Thyroid gland (tissue), 4 donors: ENCODE data around the gene SYP. TPM values are rescaled to one million over a fixed set of nuclear protein-coding genes. Genes with fewer than 3 reads are reported as not detected.
A peak's percentile ranks its signal among the peaks of the same experiment; 100 is the strongest.

ENCODE experiments used
- DNase-seq, 2 donors: peaks; one replicate each; pipeline ENCODE4 v3.0.0-alpha.2; 2019
- H3K27ac ChIP-seq, 3 donors: fragments of 200-600 bp; sonication (generic); 1 replicate in 2 of 3; 2 replicates in 1 of 3; pipeline ENCODE4 v1.5.1; 2016 to 2019; ENCODE audit warnings: mild to moderate bottlenecking in 1 of 3, moderate library complexity in 1 of 3
- H3K27me3 ChIP-seq: fragments of 200-600 bp; sonication (generic); one replicate; pipeline ENCODE4 v1.5.1; 2019
- H3K36me3 ChIP-seq, 2 donors: fragments of 200-600 bp; sonication (generic); one replicate each; pipeline ENCODE4 v1.5.1; 2016 to 2019
- H3K4me1 ChIP-seq, 2 donors: fragments of 200-600 bp; sonication (generic); one replicate each; pipeline ENCODE4 v1.5.1; 2017 to 2019
- H3K4me3 ChIP-seq, 3 donors: fragments of 200-600 bp; sonication (generic); replicated peaks in 1 of 3; 1 replicate in 2 of 3; 2 replicates in 1 of 3; pipeline ENCODE4 v1.5.1; 2016; ENCODE audit warnings: mild to moderate bottlenecking in 1 of 3
- H3K9me3 ChIP-seq: fragments of 200-600 bp; sonication (generic); one replicate; pipeline ENCODE4 v1.5.1; 2017
- POLR2A ChIP-seq, 2 donors: fragments of 450-650 bp; IDR thresholded peaks; one replicate each; pipeline ENCODE4 v1.6.1; 2017; ENCODE audit warnings: antibody characterized with exemption in 2 of 2, mild to moderate bottlenecking in 2 of 2, moderate library complexity in 1 of 2
- WGBS, 2 donors: methylation state at CpG; one replicate each; pipeline ENCODE4 v1.1.5; 2017; 5-methylcytosine and 5-hydroxymethylcytosine counted together
- intact Hi-C: fragments of 100-400 bp; cut with DNase I; formaldehyde crosslinking; loops from one replicate; pipeline ENCODE4 v1.15.1; 2023
- total RNA-seq, 4 donors: library from RNA; depleted of rRNA; stranded (reverse); fragments of >200 nt; gene quantifications; one replicate each; pipeline ENCODE4 v1.2.3, GENCODE V29; 2016
- TF ChIP-seq, protein P1 (sequence below), 6 experiments: fragments of 200-600 bp in 3 of 6; fragments of 450-650 bp in 3 of 6; sonication (generic) in 3 of 6; IDR thresholded peaks; one replicate each; pipeline ENCODE4 v1.5.1; 2016 to 2019; ENCODE audit warnings: antibody characterized with exemption in 6 of 6, mild to moderate bottlenecking in 2 of 6, inconsistent platforms in 1 of 6, moderate library complexity in 1 of 6

Gene SYP
- total RNA-seq, 4 donors from 2014 or later, result 1.9 to 4.8 (median 2.7) TPM

DNA sequence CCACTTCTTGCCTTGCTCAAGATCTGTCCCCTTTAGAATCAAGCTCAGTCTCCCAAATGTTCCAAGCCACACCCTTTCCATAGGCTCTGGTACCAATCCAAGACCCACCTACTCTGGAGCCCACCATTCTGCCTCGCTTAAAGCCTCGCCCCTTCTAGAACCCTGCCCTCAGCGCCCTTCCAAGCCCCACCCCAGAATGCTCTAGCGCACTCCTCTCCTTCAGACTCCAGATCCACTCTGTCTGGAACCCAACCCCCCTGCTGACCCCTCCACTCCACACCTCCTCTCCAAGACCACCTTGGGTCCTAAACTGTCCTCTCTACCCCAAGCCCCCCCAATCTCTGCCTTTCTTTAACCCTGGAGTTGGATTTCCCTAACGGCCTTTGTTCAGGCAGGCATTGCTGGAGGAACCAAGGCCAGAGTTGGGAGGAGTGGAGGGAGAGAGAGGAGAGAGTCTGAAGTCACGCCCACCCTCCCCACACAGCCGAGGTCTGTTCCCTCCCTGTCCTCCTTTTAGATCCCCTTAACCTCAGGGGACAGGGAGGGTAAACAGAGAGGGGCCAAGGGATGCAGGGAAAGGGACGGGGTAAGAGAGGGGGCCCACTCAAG lies 11.4 kb downstream of the SYP start:
- peaks cover 0 to 5% of the 10 kb centered on the region in 2 donors for H3K4me1 ChIP-seq
- intact Hi-C loops, result no loop called here
- H3K4me3 ChIP-seq, result no peak overlapping the region
- H3K9me3 ChIP-seq, result no peaks in the 10 kb centered on the region
- H3K27ac ChIP-seq, result no peak overlapping the region
- TF ChIP-seq, protein P1, sequence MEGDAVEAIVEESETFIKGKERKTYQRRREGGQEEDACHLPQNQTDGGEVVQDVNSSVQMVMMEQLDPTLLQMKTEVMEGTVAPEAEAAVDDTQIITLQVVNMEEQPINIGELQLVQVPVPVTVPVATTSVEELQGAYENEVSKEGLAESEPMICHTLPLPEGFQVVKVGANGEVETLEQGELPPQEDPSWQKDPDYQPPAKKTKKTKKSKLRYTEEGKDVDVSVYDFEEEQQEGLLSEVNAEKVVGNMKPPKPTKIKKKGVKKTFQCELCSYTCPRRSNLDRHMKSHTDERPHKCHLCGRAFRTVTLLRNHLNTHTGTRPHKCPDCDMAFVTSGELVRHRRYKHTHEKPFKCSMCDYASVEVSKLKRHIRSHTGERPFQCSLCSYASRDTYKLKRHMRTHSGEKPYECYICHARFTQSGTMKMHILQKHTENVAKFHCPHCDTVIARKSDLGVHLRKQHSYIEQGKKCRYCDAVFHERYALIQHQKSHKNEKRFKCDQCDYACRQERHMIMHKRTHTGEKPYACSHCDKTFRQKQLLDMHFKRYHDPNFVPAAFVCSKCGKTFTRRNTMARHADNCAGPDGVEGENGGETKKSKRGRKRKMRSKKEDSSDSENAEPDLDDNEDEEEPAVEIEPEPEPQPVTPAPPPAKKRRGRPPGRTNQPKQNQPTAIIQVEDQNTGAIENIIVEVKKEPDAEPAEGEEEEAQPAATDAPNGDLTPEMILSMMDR (IDR thresholded peaks at IDR 0.05), result no peak
- no peak for TF ChIP-seq POLR2A (IDR thresholded peaks at IDR 0.05)
- no peaks in the 10 kb centered on the region for H3K27me3 ChIP-seq
- DNase-seq, result no peak
- WGBS, 2 donors, result 62 to 72% methylated on average over 8 of the region's 8 CpGs
- no peaks in the 10 kb centered on the region for H3K36me3 ChIP-seq

DNA sequence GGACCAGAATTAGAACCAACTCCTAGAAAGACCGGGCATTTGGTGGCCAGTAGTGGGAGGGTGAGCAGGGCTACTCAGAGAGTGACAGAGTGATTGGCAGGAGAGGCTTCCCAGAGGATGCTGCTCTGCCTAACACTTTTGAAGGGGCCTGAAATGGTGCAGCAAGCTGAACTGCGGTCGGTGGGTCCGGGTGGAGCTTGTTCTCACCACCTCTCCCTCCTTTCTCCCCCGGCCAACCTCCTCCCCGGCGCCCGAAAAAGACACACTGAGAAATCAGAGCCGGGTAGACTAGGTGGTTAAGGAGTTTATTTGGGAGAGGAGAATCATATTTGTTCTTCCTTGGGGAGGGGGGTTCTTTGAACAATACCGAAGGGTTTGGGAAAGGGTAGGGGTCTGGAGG lies 12.5 kb downstream of the SYP start:
- intact Hi-C loops, result no loop called here
- H3K4me3 ChIP-seq, result no peak overlapping the region
- H3K4me1 ChIP-seq, result peaks cover 0 to 2% of the 10 kb centered on the region in 2 donors
- peaks cover 0 to 4% of the 10 kb centered on the region in 2 donors for H3K36me3 ChIP-seq
- WGBS, 2 donors, result 72 to 73% methylated on average over 7 to 10 of the region's 10 CpGs
- H3K9me3 ChIP-seq, result no peaks in the 10 kb centered on the region
- no peak for TF ChIP-seq POLR2A (IDR thresholded peaks at IDR 0.05)
- TF ChIP-seq, protein P1 (IDR thresholded peaks at IDR 0.05), result no peak
- no peaks in the 10 kb centered on the region for H3K27me3 ChIP-seq
- H3K27ac ChIP-seq, result no peak overlapping the region
- DNase-seq, result no peak

DNA sequence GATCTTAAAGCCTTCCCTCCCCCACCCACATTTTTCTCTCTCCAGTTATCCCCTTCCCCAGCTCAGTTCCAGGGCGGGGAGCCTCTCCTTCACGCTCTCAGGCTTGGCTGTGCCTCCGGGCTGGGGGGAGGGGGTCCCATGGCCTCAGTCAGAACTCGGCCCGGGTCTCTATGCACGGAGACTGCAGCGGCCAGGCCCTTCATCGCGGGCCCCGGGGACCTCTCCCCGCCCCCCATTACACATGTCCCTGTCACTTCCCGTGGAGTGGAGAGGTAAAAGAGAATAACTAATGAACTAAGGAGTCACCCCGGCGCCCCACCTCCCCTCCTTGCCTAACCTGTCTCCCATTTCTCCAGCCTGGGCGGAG lies 13.0 kb downstream of the SYP start:
- H3K4me3 ChIP-seq, result no peak overlapping the region
- DNase-seq, result peak; percentile 24 to 25
- no peaks in the 10 kb centered on the region for H3K4me1 ChIP-seq
- H3K9me3 ChIP-seq, result no peaks in the 10 kb centered on the region
- peaks cover 0 to 4% of the 10 kb centered on the region in 2 donors for H3K36me3 ChIP-seq
- peak overlapping the region; percentile 58 to 74 (median 68) for H3K27ac ChIP-seq
- H3K27me3 ChIP-seq, result no peaks in the 10 kb centered on the region
- TF ChIP-seq POLR2A (IDR thresholded peaks at IDR 0.05), result no peak
- TF ChIP-seq, protein P1 (IDR thresholded peaks at IDR 0.05), result no peak
- intact Hi-C loops, result no loop called here
- 40 to 42% methylated on average over 2 to 14 of the region's 15 CpGs for WGBS, 2 donors

DNA sequence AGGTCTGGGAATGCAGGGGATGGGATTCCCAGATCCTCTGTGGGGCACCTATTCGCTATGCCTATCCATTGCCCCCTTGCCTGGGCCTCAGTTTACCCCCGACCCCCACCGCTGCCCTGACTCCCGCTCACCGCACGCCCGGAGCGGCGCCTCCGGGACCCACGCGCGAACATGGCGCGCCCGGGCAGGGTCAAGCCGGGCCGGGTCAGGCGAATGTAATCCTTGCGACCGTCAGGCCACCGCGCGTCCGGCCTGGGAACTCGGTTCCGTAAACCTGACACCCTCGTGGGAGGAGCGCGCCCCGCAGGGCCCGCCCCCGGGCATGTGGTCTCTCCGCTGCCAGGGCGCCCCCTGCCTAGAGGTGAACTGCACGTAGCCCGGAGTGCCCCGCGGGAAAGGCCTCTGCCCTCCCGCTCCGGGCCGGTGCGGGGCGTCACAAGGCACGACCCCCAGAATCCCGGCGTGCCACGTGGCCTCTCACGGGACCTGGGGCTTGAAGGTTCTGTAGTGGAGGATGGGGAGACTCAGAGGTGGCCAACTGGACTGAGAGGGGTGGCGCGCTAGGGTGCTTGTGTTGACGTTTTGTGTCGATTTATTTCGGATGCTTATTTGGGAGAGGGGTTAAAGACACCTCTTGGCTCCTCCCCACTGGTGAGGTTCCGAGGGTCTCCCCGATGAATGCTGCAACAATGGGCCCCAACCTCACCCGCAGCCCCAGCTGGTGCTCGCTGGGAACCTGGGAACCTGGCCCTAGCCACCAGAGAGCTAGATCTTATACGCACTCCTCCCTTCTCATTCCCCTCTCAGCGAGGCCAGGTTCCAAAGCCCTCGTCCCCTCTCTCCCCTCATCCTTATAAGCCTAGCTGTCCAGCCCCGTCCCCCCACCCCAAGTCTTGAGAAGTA lies 13.6 kb downstream of the SYP start, which contains the start of gene PRICKLE3:
TSS of gene PRICKLE3 (minus strand) at position 249 of the 903 bp plus-strand sequence. CDS start at position 173, 76 bp downstream.
- Histone ChIP-seq H3K27ac (peak within 1 kb of the TSS; percentile 58 to 74 (median 68)), H3K9me3 (no peaks in the 10 kb centered on the region), H3K36me3 (peaks cover 0 to 4% of the 10 kb centered on the region in 2 donors), H3K27me3 (no peaks in the 10 kb centered on the region), H3K4me1 (no peaks in the 10 kb centered on the region), H3K4me3 (peak within 1 kb of the TSS in 2 of 3 donors; percentile 23 to 36)
- peak in 1 of 2 donors; percentile 78 for TF ChIP-seq POLR2A (IDR thresholded peaks at IDR 0.05)
- TF ChIP-seq, protein P1 (IDR thresholded peaks at IDR 0.05), result peak in 3 of 6 experiments; percentile 23 to 46 (median 23)
- intact Hi-C loops, result no loop called here
- WGBS, 2 donors, result 15 to 35% methylated on average over 11 to 22 of the region's 62 CpGs
- DNase-seq, result peak; percentile 87
